ENCODE data around the gene RHO. TPM values are rescaled to one million over a fixed set of nuclear protein-coding genes. Genes with fewer than 3 reads are reported as not detected.
"Not testable (repeated sequence)": the region's sequence is repeated elsewhere in the genome, so short reads cannot be mapped to it uniquely, and the experiment has no call there.

Gene RHO
- total RNA-seq, 2 experiments from 2014 or later: not detected

GRCh38 chr3:129540776-129541516 is 12.5 kb downstream of the RHO start:
- intact Hi-C loops (cut with micrococcal nuclease): no loop called here
- POLR2A ChIA-PET: no interaction called here
- no peaks in the 10 kb centered on the region for H3K9me3 Mint-ChIP-seq
- no peaks in the 10 kb centered on the region for H3K27me3 Mint-ChIP-seq
- no peak overlapping the region for H3K27ac Mint-ChIP-seq
- DNase-seq: no peak
- H3K36me3 Mint-ChIP-seq (ENCODE audit: low read depth): no peaks in the 10 kb centered on the region
- no peak for TF ChIP-seq CTCF (IDR thresholded peaks at IDR 0.05)
- no peak for ATAC-seq
- no peaks in the 10 kb centered on the region for H3K4me1 Mint-ChIP-seq (ENCODE audit: low read depth)
- H3K4me3 Mint-ChIP-seq: no peak overlapping the region
- CTCF ChIA-PET: no interaction called here

- ChIA-PET CTCF (no interaction called here), POLR2A (no interaction called here)
- Mint-ChIP-seq H3K4me3 (no peak overlapping the region), H3K9me3 (no peaks in the 10 kb centered on the region), H3K27me3 (no peaks in the 10 kb centered on the region), H3K27ac (no peak overlapping the region), H3K36me3 (ENCODE audit: low read depth) (no peaks in the 10 kb centered on the region), H3K4me1 (ENCODE audit: low read depth) (no peaks in the 10 kb centered on the region)
- ATAC-seq: no peak
- TF ChIP-seq CTCF (IDR thresholded peaks at IDR 0.05): no peak
- intact Hi-C loops (cut with micrococcal nuclease): no loop called here
- DNase-seq: no peak
Observed at GRCh38 chr3:129542747-129543146, 14.3 kb downstream of the RHO start.

- ChIA-PET CTCF (no interaction called here), POLR2A (no interaction called here)
- Mint-ChIP-seq H3K4me1 (ENCODE audit: low read depth) (no peaks in the 10 kb centered on the region), H3K9me3 (no peaks in the 10 kb centered on the region), H3K27me3 (no peaks in the 10 kb centered on the region), H3K27ac (no peak within 1 kb of the TSS), H3K4me3 (no peak within 1 kb of the TSS), H3K36me3 (ENCODE audit: low read depth) (no peaks in the 10 kb centered on the region)
- ATAC-seq (no peak), DNase-seq (no peak)
- intact Hi-C loops (cut with micrococcal nuclease): no loop called here
- no peak for TF ChIP-seq CTCF (IDR thresholded peaks at IDR 0.05)
Observed at GRCh38 chr3:129543156-129543790, 14.8 kb downstream of the RHO start, which contains the start of gene H1-8. Gene H1-8, plus strand, starts transcription at chr3:129543175. Its CDS starts 44 bp downstream, at chr3:129543219.

GRCh38 chr3:129543999-129544398 is 15.6 kb downstream of the RHO start:
- no peaks in the 10 kb centered on the region for H3K27me3 Mint-ChIP-seq
- H3K27ac Mint-ChIP-seq: no peak overlapping the region
- TF ChIP-seq CTCF (IDR thresholded peaks at IDR 0.05): no peak
- H3K36me3 Mint-ChIP-seq (ENCODE audit: low read depth): no peaks in the 10 kb centered on the region
- CTCF ChIA-PET: interaction anchor here (1.0 kb wide), 1 partner anchor 96 kb away, joined by 3 read pairs; no protein-coding TSS in a partner anchor
- POLR2A ChIA-PET: no interaction called here
- no peaks in the 10 kb centered on the region for H3K9me3 Mint-ChIP-seq
- intact Hi-C loops (cut with micrococcal nuclease): no loop called here
- H3K4me3 Mint-ChIP-seq: no peak overlapping the region
- H3K4me1 Mint-ChIP-seq (ENCODE audit: low read depth): no peaks in the 10 kb centered on the region
- ATAC-seq (no peak), DNase-seq (no peak)

- ATAC-seq; H3K9me3 Mint-ChIP-seq; H3K4me1 Mint-ChIP-seq (ENCODE audit: low read depth); H3K27me3 Mint-ChIP-seq; CTCF ChIA-PET; intact Hi-C loops (cut with micrococcal nuclease); DNase-seq; H3K4me3 Mint-ChIP-seq; H3K27ac Mint-ChIP-seq; H3K36me3 Mint-ChIP-seq (ENCODE audit: low read depth); POLR2A ChIA-PET: not testable (repeated sequence)
Observed at GRCh38 chr3:129545951-129546350, 17.5 kb downstream of the RHO start.

Data from activated CD8-positive, alpha-beta T cell treated with anti-CD3 and anti-CD28 coated beads for 36 hours (primary cell).